HG02870 (cell line): ENCODE data around the gene UBE2J2.

ENCODE experiments used
- ATAC-seq: cut with Tn5 transposase; IDR thresholded peaks from one replicate; pipeline ENCODE4 v1.9.1; 2021; ENCODE audit warnings: mild to moderate bottlenecking, moderate library complexity; ENCODE audit not compliant: unreplicated experiment

UBE2J2 gene

DNA sequence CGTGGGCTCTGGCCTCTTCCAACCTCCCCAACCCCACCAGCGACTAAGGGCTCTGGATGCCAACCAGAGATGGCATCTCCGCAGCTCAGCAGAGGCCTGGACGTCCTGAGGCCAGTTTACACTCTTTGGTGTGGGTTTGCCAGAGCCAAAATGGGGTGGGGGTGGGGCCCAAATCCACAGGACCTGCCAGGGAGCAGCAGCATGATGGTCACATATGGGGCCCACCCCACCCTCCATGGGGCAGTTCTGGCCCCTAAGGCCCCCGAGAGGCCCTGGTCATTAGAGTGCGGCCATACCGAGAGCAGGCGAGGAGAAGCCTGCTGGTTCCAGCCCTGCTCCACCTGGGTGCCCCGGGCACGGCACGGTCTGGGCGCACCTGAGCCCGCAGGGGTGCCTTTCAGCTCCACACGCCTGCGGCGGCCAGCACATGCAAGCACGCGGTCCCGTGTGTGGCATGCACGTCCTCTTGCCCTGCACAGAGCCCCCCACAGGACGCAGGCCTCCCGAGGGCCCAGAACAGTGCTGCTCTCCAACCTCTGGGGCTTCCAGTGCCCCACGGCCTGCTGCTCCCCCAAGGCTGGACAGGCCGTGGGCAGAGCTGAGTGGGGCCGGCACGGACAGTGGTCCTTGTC lies 31.9 kb downstream of the UBE2J2 start:
- ATAC-seq, result no peak

DNA sequence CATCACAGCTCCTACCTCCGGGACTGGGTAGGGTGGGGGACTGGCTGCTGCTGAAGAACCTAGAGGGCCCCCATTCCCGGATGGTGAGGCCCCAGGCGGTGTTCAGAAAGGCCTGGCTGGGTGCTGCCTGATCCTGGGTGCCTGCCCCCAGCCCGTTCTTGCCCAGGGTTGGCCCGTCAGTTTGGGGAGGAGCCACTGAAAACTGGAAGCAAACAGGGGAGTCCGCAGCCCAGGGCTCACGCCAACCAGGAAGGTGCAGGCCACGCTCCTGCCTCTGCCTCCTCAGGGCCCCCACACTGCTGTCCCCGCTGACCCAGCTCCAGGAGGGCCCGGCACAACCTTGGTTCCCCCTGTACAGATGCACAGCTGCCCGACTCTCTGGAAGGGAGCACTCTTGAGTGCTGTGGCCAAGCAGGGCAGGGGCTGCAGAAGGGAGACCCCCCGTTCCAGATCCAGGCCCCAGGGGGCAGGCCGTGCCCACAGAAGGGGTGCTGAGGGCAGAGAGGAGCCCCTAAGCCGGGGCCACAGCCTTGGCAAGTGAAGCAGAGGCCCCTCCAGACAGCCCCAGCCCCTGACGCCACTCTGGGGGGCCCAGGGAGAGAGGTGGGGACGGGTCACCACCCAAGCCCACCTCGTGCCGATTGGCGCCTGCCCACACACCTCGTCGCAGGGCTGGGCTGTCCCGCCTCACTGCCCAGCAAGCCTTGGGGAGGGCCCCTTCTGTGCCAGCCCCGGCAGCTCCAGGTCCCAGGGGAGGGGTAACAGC lies 32.6 kb downstream of the UBE2J2 start:
- no peak for ATAC-seq

DNA sequence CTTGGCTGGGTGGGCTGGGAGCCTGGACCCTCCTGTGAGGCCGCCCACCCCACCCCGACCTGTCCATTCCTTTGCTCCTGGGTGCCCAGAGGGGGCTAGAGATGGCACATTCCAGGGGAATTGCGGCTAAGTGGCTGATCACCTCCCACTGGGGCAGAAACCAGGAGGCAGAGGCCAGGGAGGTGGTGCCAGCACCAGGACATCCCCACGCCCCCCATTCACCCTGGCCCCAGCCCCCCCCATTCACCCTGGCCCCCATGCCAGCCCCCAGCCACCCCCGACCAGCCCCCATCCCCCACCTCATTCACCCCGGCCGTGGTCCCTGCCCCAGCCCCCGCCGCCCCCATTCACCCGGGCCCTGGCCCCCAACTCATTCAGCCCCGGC lies 33.3 kb downstream of the UBE2J2 start:
- ATAC-seq, result no peak

DNA sequence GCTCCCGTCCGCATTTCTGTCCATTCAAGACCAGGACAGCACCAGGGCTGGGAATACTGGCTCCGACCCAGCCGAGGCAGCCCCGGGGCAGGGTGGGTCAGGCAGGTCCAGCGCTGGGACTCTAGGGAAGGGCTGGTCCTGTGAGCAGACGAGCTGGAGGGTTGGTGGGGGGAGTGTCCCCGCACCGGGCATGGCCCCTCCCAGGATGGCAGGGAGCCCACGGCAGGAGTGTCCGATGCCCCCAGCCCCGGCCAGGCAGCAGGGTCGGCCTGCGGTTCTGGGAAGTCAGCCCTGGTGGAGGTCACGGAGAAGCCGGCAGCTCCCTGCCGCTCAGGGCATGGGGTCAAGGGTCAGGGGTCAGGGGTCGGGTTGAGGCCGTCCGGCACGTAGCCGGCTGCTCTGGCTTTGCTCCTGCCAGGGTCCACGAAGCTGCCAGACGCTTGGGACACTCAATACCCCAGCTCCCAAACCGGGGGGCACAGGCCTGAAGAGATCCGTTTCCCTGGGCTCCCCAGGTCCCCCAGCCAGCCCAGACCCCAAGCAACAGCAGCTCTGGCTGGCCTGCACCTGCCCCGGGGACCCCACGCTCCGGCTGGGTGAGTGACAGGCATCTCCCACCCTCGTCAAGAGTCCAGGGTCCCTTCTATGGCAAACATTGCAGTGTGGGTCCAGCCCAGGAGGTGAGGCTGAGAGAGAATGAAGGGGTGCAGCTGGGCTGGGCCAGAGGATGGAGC lies 33.9 kb downstream of the UBE2J2 start:
- no peak for ATAC-seq

DNA sequence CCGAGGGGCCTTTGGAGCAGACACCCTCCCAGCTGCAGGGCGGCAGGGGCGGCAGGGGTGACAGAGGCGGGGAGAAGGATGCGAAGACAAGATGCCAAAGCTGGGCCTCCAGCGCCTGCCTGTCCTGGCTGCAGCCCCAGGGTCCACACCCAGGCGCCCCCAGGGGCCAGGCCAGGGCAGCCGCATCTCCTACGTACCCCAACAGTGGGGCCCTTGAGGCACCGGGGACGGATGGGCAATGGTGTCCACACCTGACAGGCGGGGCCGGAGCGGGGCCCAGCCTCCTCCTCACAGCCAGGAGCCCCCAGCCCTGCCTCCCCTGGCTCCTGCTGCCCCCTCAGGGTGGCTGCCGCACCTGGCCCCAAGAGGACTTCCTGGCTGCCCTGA lies 34.4 kb downstream of the UBE2J2 start:
- ATAC-seq, result no peak

DNA sequence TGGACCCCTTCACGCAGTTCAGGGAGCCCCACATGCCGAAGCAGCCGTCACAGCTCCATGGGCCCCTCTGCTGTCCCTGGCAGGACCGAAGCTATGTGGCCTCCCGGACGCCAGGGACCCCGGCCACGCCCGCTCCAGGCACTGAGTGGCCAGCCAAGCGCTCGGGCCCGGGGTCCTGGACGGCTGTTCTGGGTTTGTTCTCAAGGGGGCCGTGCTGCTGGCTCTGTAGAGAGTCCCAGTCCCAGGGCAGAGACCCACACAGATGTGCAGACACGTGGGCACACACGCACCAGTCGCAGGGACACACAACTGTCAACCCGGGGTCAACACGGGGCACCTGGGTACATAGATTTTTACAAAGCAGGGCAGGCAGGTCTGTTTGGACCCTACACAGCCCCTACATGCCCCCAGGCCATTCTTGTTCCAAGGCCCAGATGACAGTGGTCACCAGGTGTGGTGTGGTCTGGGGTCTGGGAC lies 34.9 kb downstream of the UBE2J2 start:
- no peak for ATAC-seq

DNA sequence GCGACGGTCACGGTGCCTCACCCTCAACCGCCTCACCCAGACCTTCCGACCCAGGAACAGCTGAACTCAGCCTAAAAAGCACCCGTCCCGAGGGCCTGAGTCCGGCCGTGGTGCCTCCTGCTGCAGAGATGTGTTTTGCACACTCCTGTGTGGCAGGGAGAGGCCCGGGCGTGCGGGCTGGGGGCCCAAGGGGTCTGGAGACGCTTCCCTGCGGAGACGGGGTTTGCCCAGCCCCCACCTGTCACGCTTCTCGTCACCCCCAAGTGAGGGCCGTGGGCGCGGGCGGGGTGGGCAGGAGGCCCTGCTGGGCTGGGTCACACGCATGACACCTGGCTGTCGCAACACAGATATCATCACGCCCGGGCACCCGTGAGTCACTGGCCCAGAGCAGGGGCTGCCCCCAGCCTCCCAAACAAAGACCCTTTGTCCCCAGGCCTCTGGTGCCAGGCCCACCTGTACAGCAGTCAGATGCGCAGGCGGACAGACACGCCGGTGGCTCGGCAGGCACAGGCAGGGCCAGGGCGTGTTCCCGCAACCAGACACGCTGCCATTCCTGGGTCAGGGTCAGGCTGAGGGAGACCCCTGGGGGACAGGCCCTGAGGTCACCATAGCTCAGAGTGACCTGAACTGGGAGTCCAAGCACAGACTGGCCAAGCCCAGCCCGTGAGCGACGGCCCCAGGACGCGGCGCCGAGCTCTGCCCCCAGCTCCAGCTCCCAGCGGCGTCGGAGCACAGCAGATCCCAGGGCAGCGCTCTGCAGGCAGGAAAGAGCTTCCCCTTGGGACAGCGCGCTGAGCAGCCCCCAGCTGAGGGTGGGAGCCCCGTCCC lies 35.6 kb downstream of the UBE2J2 start:
- ATAC-seq, result no peak

DNA sequence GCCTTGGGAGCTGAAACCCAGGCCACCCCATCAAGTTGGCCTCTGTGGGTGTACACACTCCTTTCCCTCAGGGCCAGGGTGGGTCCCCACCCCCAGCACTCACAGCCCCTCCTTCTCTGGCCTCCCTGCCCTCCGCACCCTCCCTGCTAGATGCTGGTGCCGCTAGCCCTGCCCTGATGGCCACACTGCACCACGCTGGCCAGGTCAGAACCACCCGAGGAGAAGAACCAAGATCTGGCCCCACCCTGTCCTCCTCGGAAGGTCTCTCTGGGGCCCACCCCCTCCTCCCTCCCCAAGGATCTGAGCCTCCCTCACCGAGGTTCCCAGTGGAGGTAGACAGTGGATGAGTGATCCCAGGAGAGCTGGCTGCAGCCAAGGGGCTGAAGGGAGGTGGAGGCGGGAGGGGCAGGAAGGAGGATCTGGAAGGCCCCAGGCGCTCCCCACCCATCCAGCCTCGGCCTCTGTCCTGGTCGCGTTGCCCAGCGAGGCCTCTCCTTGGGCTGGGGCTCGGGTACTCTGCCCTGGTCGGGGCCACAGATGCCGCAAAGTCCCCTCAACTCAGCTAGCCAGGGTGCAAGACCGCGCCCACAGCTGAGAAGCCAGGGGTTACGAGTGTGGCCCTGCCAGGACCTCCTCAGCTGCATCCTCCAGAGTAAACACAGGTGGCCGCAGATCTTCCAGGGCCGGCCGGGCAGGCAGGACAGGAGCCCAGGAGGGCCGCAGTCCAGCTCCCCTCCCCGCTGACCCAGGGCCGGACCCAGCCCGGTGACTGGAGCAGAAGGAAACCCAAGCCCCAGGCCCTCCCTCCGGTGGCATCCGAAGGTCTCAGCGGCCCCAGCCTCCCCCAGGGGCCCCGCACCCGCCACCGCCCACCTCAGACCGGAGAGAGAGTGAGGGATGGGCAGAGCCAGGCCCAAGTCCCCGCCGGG lies 36.4 kb downstream of the UBE2J2 start:
- ATAC-seq, result no peak

DNA sequence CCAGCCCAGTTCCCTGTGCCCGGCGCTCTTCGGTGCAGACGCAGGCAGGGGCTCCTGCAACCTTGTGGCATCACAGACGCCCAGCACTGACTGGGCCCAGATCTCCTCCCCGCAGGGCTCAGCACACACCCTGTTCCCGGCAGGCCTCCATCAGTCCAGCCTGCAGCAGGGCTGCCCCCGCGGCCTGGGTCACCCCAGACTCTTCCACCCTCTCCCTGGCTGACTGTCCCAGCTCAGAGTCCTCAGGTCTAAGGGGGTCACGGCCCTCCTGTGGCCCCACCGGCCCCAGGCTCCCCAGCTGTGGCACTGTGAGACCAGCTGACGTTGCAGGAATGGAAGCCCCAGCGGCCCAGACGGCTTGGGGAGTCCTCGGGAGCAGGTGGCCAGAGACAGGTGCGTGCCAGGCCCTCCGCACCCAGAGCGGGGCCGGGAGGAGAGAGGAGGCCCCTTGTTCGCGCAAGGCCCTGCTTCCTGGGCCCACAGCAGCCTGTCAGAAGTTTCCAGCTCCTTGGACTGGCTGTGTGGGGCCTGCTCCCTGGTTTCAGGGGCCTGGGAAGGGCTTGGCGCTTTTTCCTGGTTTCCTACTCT lies 37.4 kb downstream of the UBE2J2 start:
- no peak for ATAC-seq

DNA sequence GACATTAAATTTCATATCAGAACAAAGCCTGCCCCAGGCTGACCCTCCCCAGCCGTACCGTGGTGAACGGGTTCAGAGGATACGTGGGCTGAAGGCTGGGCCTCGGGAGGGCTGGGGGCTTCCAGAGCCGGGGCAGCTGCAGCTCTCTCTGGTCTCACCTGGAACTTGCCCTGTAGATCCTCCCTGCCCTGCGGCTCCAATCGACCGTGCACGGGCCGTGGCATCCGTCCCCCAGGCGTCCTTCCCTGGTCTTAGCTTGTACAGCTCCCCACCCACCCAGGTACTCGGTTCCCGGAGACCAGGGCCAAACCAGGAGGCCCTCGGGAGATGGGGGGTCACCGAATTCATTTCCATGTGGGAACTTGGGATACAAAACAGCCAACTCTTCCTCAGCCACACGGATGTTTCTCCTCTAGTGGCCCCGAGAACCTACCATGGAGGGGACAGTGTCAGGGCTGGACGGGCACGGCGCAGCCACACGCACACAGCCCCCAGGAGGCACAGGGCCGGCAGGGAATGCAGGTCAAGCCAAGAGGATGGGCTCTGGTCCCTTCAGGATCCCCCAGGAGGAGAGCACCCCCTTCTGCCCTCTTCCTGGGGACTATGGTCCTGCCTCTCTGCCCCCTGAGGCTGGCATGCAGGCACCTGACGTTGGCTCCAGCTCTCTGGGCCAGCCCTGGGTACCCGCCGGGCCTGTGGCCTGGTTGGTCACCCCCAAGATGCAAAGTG lies 38.5 kb downstream of the UBE2J2 start:
- ATAC-seq, result no peak

DNA sequence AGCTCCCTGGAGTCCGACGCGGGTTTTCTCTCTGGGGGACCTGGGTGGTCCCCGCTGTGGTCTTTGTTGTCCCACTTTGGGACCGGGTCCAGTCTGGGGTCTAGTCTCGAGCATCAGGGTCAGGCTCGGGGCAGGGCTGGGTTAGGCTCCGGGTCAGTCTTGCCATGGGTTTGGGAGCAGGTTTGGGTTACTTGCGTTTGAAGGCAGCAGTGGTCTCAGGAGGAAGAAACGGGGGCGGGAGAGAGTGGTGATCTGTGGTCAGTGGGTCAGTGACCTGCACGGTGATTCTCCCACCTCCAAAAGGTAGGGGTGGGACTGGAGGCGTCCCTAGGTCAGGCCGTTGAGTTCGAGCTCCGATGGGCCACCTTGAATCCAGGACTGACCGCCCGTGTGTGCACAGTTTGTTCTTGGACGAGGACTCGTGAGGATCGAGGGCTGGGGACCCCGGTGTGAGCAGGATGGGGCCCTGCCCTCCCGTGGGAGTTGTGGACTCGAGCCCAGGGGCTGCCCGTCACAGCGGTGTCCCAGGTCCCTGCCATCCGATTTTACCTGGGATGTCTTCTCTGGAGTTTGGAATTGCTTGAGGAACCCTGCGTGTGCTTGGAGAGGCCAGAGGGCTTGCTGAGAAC lies 39.4 kb downstream of the UBE2J2 start:
- no peak for ATAC-seq

DNA sequence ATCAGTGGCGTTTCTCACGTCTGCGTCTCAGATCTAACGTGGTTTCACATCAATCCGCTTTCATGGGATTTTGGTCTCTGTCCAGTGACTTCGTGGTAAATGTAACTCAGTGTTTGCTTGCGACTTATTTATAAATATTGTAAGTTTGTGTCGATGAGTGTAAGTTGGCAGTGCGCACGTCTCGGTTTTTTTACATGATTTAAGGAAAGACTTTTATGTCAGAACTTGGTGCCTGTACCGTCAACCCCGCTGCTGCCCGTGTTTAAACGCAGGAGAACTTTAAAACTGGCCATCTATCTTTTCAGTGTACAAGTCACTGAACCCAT lies 40.1 kb downstream of the UBE2J2 start:
- ATAC-seq, result no peak

DNA sequence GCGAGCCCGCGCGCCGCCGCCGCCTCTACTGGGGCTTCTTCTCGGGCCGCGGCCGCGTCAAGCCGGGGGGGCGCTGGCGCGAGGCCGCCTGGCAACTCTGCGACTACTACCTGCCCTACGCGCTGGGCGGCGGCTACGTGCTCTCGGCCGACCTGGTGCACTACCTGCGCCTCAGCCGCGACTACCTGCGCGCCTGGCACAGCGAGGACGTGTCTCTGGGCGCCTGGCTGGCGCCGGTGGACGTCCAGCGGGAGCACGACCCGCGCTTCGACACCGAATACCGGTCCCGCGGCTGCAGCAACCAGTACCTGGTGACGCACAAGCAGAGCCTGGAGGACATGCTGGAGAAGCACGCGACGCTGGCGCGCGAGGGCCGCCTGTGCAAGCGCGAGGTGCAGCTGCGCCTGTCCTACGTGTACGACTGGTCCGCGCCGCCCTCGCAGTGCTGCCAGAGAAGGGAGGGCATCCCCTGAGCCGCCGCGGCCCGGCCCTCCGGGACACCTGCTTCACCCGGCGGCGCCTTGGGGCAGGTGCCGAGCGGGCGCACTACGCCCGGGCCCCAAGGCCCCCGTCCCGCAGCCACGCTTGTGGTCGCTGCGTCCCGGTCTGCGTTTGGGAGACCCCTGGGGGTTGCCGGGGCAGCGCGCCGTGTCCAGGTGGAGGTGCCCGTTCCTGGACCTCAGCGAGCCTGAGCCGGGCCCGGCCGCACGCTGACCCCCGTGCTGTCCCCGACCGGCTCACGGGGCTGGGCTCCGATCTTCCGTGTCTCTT lies 40.7 kb downstream of the UBE2J2 start:
- ATAC-seq, result no peak

DNA sequence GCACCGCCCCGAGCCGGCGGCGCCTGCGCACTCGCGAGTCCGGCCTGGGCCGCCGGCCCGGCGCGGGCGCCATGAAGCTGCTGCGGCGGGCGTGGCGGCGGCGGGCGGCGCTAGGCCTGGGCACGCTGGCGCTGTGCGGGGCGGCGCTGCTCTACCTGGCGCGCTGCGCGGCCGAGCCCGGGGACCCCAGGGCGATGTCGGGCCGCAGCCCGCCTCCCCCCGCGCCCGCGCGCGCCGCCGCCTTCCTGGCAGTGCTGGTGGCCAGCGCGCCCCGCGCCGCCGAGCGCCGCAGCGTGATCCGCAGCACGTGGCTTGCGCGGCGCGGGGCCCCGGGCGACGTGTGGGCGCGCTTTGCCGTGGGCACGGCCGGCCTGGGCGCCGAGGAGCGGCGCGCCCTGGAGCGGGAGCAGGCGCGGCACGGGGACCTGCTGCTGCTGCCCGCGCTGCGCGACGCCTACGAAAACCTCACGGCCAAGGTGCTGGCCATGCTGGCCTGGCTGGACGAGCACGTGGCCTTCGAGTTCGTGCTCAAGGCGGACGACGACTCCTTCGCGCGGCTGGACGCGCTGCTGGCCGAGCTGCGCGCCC lies 41.4 kb downstream of the UBE2J2 start, which contains the start of gene B3GALT6:
B3GALT6 (plus strand) TSS at position 30 of the 588 bp plus-strand sequence; CDS start at position 72, 42 bp downstream.
- ATAC-seq, result no peak

DNA sequence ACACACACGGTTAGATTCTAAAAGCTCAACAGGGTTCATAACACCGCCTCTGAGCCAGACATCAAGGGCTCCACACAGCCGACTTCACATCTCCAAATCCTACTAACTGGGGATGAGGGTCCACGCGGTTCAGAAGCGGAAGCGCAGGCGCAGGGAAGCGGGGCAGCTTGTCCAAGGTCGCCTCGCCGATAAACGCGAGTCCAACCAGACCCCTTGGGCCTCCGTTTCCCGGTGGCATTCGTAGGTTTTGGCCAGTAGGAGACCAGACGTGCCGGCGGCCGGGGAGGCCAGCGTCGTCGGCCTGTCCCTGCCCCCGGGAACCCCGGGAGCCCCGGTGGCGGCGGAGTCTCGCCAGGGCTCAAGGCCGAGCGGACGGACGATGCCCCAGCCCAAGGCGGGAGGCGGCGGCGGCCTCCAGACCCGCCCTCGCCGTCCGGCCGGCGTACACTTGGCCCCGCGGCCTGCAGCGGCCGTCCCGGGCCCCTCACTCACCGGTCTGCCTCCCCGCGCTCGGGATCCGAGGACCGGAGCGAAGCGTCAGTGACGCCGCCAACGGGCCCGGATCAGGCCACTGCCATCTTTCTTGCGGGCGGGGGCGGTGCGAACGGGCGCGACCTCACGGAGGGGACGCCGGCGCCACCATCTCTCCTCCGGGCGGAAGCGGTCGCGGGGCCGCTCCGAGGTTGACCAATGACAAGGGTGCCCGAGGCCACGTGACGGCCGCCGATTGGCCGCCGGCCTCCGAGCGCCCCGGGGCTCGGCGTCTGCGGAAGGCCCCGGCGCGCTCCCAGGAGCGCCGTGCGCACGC lies 42.0 kb downstream of the UBE2J2 start, which contains the start of gene SDF4:
SDF4 (minus strand) TSS at position 602 of the 808 bp plus-strand sequence. CDS start 3,229 bp downstream, outside the sequence.
- ATAC-seq, result peak; percentile 91

DNA sequence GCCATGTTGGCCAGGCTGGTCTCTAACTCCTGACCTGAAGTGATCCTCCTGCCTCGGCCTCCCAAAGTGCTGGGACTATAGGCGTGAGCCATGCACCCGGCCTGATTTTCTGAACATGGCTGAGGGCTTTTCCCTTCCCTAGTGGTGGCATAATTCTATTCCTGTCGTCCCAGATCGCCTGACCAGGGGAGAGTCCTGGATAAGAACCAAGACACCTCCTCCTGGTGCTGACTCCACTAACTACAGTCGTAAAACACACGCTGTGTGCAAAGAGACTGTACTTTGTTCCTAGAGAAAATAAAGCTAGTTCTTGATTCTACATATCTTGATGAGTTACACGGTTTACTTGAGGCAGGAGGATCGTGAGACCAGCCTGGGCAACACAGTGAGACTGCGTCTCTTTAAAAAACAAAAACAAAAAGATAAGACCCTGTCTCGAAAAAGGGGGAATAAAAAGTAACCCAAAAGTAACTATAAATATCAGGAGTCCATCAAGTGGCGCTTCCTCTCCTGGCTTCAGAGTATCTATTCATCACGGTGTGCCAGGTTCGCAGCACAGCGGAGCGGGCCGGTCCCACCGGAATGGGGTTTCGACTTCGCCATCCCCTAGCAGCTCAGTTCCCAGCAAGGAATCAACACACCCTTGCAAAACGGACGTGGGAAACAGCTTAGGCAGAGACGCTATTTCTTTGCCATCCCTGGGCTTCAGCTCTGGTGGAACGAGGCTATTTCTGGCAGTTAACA lies 42.8 kb downstream of the UBE2J2 start:
- no peak for ATAC-seq
